H9 (cell line): ENCODE results near the gene ALG2. TPM values are rescaled to one million over a fixed set of nuclear protein-coding genes. Genes with fewer than 3 reads are reported as not detected.

Source experiments
- DNase-seq: peaks from one replicate; pipeline ENCODE4 v3.0.0-alpha.2; 2017
- H2AFZ ChIP-seq: one replicate; pipeline ENCODE4 v1.6.1; 2013; ENCODE audit warnings: mild to moderate bottlenecking, low read length, control low read depth, moderate library complexity
- H2AK5ac ChIP-seq: 2 replicates; pipeline ENCODE4 v1.6.1; 2013; ENCODE audit warnings: low read length, control low read depth, mixed read lengths; ENCODE audit not compliant: insufficient read length
- H2BK120ac ChIP-seq: one replicate; pipeline ENCODE4 v1.6.1; 2013; ENCODE audit warnings: low read depth, mild to moderate bottlenecking, low read length, control low read depth, inconsistent platforms; ENCODE audit not compliant: poor library complexity, severe bottlenecking
- H2BK12ac ChIP-seq: 2 replicates; pipeline ENCODE4 v1.6.1; 2013; ENCODE audit warnings: low read length, control low read depth, mixed read lengths, low read depth; ENCODE audit not compliant: insufficient read length
- H2BK15ac ChIP-seq: 2 replicates; pipeline ENCODE4 v1.6.1; 2013; ENCODE audit warnings: low read depth, low read length, control low read depth
- H2BK20ac ChIP-seq: one replicate; pipeline ENCODE4 v1.6.1; 2013; ENCODE audit warnings: low read depth, mild to moderate bottlenecking, low read length, control low read depth, inconsistent platforms; ENCODE audit not compliant: poor library complexity, severe bottlenecking
- H2BK5ac ChIP-seq: 2 replicates; pipeline ENCODE4 v1.6.1; 2013; ENCODE audit warnings: low read length, control low read depth, mixed read lengths; ENCODE audit not compliant: insufficient read length
- H3K14ac ChIP-seq: 2 replicates; pipeline ENCODE4 v1.6.1; 2013; ENCODE audit warnings: low read length, control low read depth; ENCODE audit not compliant: insufficient read depth
- H3K18ac ChIP-seq: 2 replicates; pipeline ENCODE4 v1.6.1; 2013; ENCODE audit warnings: low read depth, mild to moderate bottlenecking, mixed read lengths, low read length, control low read depth; ENCODE audit not compliant: insufficient read length
- H3K23ac ChIP-seq: 2 replicates; pipeline ENCODE4 v1.6.1; 2013; ENCODE audit warnings: low read length, control low read depth, mixed read lengths, low read depth; ENCODE audit not compliant: insufficient read length
- H3K23me2 ChIP-seq: 2 replicates; pipeline ENCODE4 v1.6.1; 2013; ENCODE audit warnings: low read depth, mild to moderate bottlenecking, mixed read lengths, low read length, control low read depth; ENCODE audit not compliant: insufficient read length, poor library complexity, severe bottlenecking
- H3K27ac ChIP-seq: 2 replicates; pipeline ENCODE4 v1.5.1; 2013; ENCODE audit warnings: low read length, control low read depth, mixed read lengths, low read depth; ENCODE audit not compliant: insufficient read length
- H3K27me3 ChIP-seq: 2 replicates; pipeline ENCODE4 v1.6.1; 2013; ENCODE audit warnings: low read length, control low read depth, inconsistent platforms; ENCODE audit not compliant: insufficient read depth
- H3K4ac ChIP-seq: 2 replicates; pipeline ENCODE4 v1.6.1; 2013; ENCODE audit warnings: low read depth, mild to moderate bottlenecking, control low read depth, inconsistent platforms, low read length, moderate library complexity
- H3K4me1 ChIP-seq: 2 replicates; pipeline ENCODE4 v1.6.1; 2013; ENCODE audit warnings: low read length, control low read depth, inconsistent platforms; ENCODE audit not compliant: insufficient read depth
- H3K4me2 ChIP-seq: 2 replicates; pipeline ENCODE4 v1.6.1; 2013; ENCODE audit warnings: low read length, control low read depth, mixed read lengths; ENCODE audit not compliant: insufficient read length, insufficient read depth
- H3K56ac ChIP-seq: 2 replicates; pipeline ENCODE4 v1.6.1; 2013; ENCODE audit warnings: low read depth, mild to moderate bottlenecking, mixed read lengths, low read length, control low read depth; ENCODE audit not compliant: insufficient read length
- H3K79me1 ChIP-seq: 2 replicates; pipeline ENCODE4 v1.6.1; 2013; ENCODE audit warnings: low read depth, mild to moderate bottlenecking, moderate library complexity, low read length, control low read depth, inconsistent platforms; ENCODE audit not compliant: insufficient read depth, poor library complexity, severe bottlenecking
- H3K79me2 ChIP-seq: 2 replicates; pipeline ENCODE4 v1.6.1; 2013; ENCODE audit warnings: low read length, control low read depth, inconsistent platforms; ENCODE audit not compliant: insufficient read depth
- H3K9ac ChIP-seq: 2 replicates; pipeline ENCODE4 v1.6.1; 2013; ENCODE audit warnings: low read length, control low read depth, mixed read lengths; ENCODE audit not compliant: insufficient read length; ENCODE audit errors: extremely low read depth
- H3K9me3 ChIP-seq: one replicate; pipeline ENCODE4 v1.6.1; 2013; ENCODE audit warnings: low read depth, low read length, inconsistent platforms; ENCODE audit not compliant: control insufficient read depth
- H3T11ph ChIP-seq: one replicate; pipeline ENCODE4 v1.6.1; 2013; ENCODE audit warnings: mild to moderate bottlenecking, low read length, control low read depth, inconsistent platforms
- H4K20me1 ChIP-seq: one replicate; pipeline ENCODE4 v1.6.1; 2013; ENCODE audit not compliant: control insufficient read depth, insufficient read length, insufficient read depth
- H4K5ac ChIP-seq: 2 replicates; pipeline ENCODE4 v1.6.1; 2013; ENCODE audit warnings: low read depth, mild to moderate bottlenecking, mixed read lengths, low read length, control low read depth; ENCODE audit not compliant: insufficient read length
- H4K8ac ChIP-seq: replicated peaks from 2 replicates; pipeline ENCODE4 v1.6.1; 2013; ENCODE audit warnings: low read length, control low read depth, mixed read lengths, low read depth; ENCODE audit not compliant: insufficient read length
- H4K91ac ChIP-seq: 2 replicates; pipeline ENCODE4 v1.6.1; 2013; ENCODE audit warnings: low read depth, mild to moderate bottlenecking, moderate library complexity, mixed read lengths, low read length, control low read depth; ENCODE audit not compliant: insufficient read length
- H3K27ac Mint-ChIP-seq, 3 experiments: 2 replicates in 2 of 3; 3 replicates in 1 of 3; pipeline ENCODE4 v1.8.0; 2020 to 2021; ENCODE audit warnings: mixed read lengths in 3 of 3, mild to moderate bottlenecking in 1 of 3, moderate library complexity in 1 of 3
- H3K27me3 Mint-ChIP-seq: 2 replicates; pipeline ENCODE4 v1.8.0; 2021; ENCODE audit warnings: low read depth, mild to moderate bottlenecking, moderate library complexity, mixed read lengths
- H3K36me3 Mint-ChIP-seq, 3 experiments: 2 replicates in 2 of 3; 3 replicates in 1 of 3; pipeline ENCODE4 v1.8.0; 2020 to 2021; ENCODE audit warnings: low read depth in 3 of 3, mixed read lengths in 3 of 3; ENCODE audit not compliant: insufficient read depth in 1 of 3
- H3K4me1 Mint-ChIP-seq, 2 experiments: 2 replicates each; pipeline ENCODE4 v1.8.0; 2020; ENCODE audit warnings: mixed read lengths in 2 of 2
- H3K4me3 Mint-ChIP-seq, 2 experiments: 2 replicates in 1 of 2; 3 replicates in 1 of 2; pipeline ENCODE4 v1.8.0; 2020 to 2021; ENCODE audit warnings: mild to moderate bottlenecking in 2 of 2, mixed read lengths in 2 of 2, moderate library complexity in 1 of 2
- H3K9me3 Mint-ChIP-seq, 2 experiments: 2 replicates in 1 of 2; 3 replicates in 1 of 2; pipeline ENCODE4 v1.8.0; 2020; ENCODE audit warnings: mild to moderate bottlenecking in 2 of 2, mixed read lengths in 2 of 2, moderate library complexity in 1 of 2
- CTCF ChIP-seq: fragments of 200-600 bp; sonication (generic); conservative IDR thresholded peaks from 3 replicates; pipeline ENCODE4 v1.8.0; 2021; ENCODE audit warnings: antibody characterized with exemption, mild to moderate bottlenecking
- WGBS: extraction: QIAGEN DNeasy Blood & Tissue Kit; methylation state at CpG from one replicate; pipeline ENCODE4 v1.1.7; 2013; ENCODE audit warnings: missing lambda C conversion rate, low lambda C conversion rate, mixed read lengths; ENCODE audit not compliant: insufficient read length; ENCODE audit errors: extremely low coverage; 5-methylcytosine and 5-hydroxymethylcytosine counted together
- total RNA-seq: library from RNA; stranded (reverse); gene quantifications from 2 replicates; pipeline ENCODE4 v1.2.1, GENCODE V29; 2021

ALG2 gene
- total RNA-seq, 1 experiment from 2014 or later = 30.1 TPM

DNA sequence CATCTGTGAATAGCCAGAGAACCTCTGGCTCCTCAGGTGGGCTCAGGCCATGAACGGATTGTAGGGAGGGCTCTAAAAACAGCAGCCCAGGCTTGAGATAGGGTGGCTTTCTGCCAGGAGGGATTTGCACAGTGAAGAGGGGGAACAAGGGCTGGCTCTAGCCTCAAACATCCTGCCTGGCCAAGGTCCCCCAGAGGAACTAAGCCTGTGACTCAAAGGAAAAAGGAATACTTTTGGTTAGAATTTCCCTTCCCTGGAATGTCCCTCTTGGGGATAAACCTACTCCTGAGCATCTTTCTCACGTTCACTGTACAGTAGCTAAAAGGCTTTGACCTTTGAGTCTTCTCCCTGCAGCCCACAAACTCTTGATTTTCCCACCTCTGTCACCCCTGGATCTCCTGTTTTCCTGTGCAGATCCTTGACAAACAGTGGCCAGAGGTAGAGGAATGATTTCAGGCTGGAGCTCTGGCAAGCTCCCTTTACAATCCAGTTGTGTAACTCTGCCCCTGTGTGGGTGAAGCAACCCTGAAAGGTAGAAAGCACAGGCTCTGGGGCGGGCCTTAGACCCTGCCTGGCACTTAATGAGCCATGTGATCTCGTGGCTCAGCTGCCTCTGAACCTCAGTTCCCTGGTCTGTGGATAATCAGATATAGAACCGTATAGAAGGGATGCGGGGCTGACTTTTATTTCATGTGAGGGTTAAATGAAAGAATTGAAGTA, 17.8 kb upstream of the ALG2 start:
- Histone ChIP-seq H4K91ac (no peak overlapping the region), H3K9ac (no peak overlapping the region), H3K56ac (no peak overlapping the region), H3K23me2 (no peaks in the 10 kb centered on the region), H3K4me1 (no peaks in the 10 kb centered on the region), H2BK12ac (no peak overlapping the region), H3K4ac (no peak overlapping the region), H2AFZ (no peak overlapping the region), H3K4me2 (no peak overlapping the region), H3T11ph (no peak overlapping the region), H3K79me2 (no peaks in the 10 kb centered on the region), H2BK120ac (no peak overlapping the region), H3K27me3 (no peaks in the 10 kb centered on the region), H4K5ac (no peak overlapping the region), H3K18ac (no peak overlapping the region), H2BK5ac (no peak overlapping the region), H3K14ac (no peak overlapping the region), H3K79me1 (no peaks in the 10 kb centered on the region), H4K8ac (no peak overlapping the region), H3K9me3 (no peaks in the 10 kb centered on the region), H3K27ac (no peak overlapping the region), H4K20me1 (no peaks in the 10 kb centered on the region), H2BK15ac (no peak overlapping the region), H2AK5ac (no peak overlapping the region), H3K23ac (no peak overlapping the region), H2BK20ac (no peak overlapping the region)
- peaks cover 0 to 4% (median 2%) of the 10 kb centered on the region in 3 experiments; a peak in 4 of 7 replicates for H3K36me3 Mint-ChIP-seq
- H3K9me3 Mint-ChIP-seq = no peaks in the 10 kb centered on the region
- no peak for DNase-seq
- H3K27ac Mint-ChIP-seq = no peak overlapping the region
- no peaks in the 10 kb centered on the region for H3K27me3 Mint-ChIP-seq
- H3K4me3 Mint-ChIP-seq = no peak overlapping the region
- WGBS = no CpG with 5 or more reads among the region's 6 CpGs
- no peak for TF ChIP-seq CTCF
- H3K4me1 Mint-ChIP-seq = no peaks in the 10 kb centered on the region
